Neural cell (in vitro differentiated cells): Measurements from ENCODE around the gene PON3. TPM values are rescaled to one million over a fixed set of nuclear protein-coding genes. Genes with fewer than 3 reads are reported as not detected.

Source experiments
- H2AFZ ChIP-seq: fragments of 200-600, 300-800 bp; sonication (generic), shearing (Covaris generic); 2 replicates; pipeline ENCODE4 v1.6.0; 2014; ENCODE audit warnings: low read depth, mild to moderate bottlenecking, antibody characterized with exemption, low read length, moderate library complexity
- H3F3A ChIP-seq: fragments of 200-600 bp; shearing (Covaris generic); 2 replicates; pipeline ENCODE4 v1.6.1; 2016; ENCODE audit warnings: mild to moderate bottlenecking, moderate library complexity, mixed read lengths, antibody characterized with exemption, low read length; ENCODE audit not compliant: insufficient read depth, poor library complexity, severe bottlenecking
- H3K27ac ChIP-seq: fragments of 200-600, 300-800 bp; sonication (generic), shearing (Covaris generic); 2 replicates; pipeline ENCODE4 v1.5.1; 2014; ENCODE audit warnings: mild to moderate bottlenecking, low read length, moderate library complexity
- H3K27me3 ChIP-seq: fragments of 300-800, 200-600 bp; sonication (generic), shearing (Covaris generic); 2 replicates; pipeline ENCODE4 v1.6.0; 2014; ENCODE audit warnings: mild to moderate bottlenecking, low read depth, low read length, moderate library complexity; ENCODE audit not compliant: insufficient read depth
- H3K36me3 ChIP-seq: fragments of 300-800, 200-600 bp; sonication (generic), shearing (Covaris generic); 2 replicates; pipeline ENCODE4 v1.5.1; 2014; ENCODE audit warnings: mild to moderate bottlenecking, antibody characterized with exemption, low read length, moderate library complexity; ENCODE audit not compliant: insufficient read depth
- H3K4me2 ChIP-seq: fragments of 300-800, 200-600 bp; sonication (generic), shearing (Covaris generic); 2 replicates; pipeline ENCODE4 v1.6.0; 2014; ENCODE audit warnings: mild to moderate bottlenecking, low read length
- H3K4me3 ChIP-seq: fragments of 300-800, 200-600 bp; sonication (generic), shearing (Covaris generic); 2 replicates; pipeline ENCODE4 v1.5.1; 2014; ENCODE audit warnings: mild to moderate bottlenecking, low read length, moderate library complexity
- H3K79me2 ChIP-seq: fragments of 200-600 bp; shearing (Covaris generic); replicated peaks from 2 replicates; pipeline ENCODE4 v1.6.0; 2014; ENCODE audit warnings: mild to moderate bottlenecking, low read length, moderate library complexity; ENCODE audit not compliant: insufficient read depth
- H3K9ac ChIP-seq: fragments of 300-800, 200-600 bp; sonication (generic), shearing (Covaris generic); 2 replicates; pipeline ENCODE4 v1.6.1; 2016; ENCODE audit warnings: mild to moderate bottlenecking, low read length, mixed read lengths
- H3K9me2 ChIP-seq: fragments of 200-600 bp; shearing (Covaris generic); 2 replicates; pipeline ENCODE4 v1.6.1; 2016; ENCODE audit warnings: mild to moderate bottlenecking, low read length, mixed read lengths; ENCODE audit not compliant: insufficient read depth
- H3K9me3 ChIP-seq: fragments of 200-600, 300-800 bp; sonication (generic), shearing (Covaris generic); 2 replicates; pipeline ENCODE4 v1.6.1; 2016; ENCODE audit warnings: mild to moderate bottlenecking, mixed run types, low read length, moderate library complexity, mixed read lengths
- H4K20me1 ChIP-seq: fragments of 200-600 bp; shearing (Covaris generic); 2 replicates; pipeline ENCODE4 v1.6.1; 2016; ENCODE audit warnings: mild to moderate bottlenecking, mixed run types; ENCODE audit not compliant: insufficient read depth
- EP300 ChIP-seq: fragments of 450-650 bp; conservative IDR thresholded peaks from 2 replicates; pipeline ENCODE4 v1.6.1; 2014; ENCODE audit warnings: antibody characterized with exemption, mild to moderate bottlenecking, moderate library complexity; ENCODE audit not compliant: poor library complexity, severe bottlenecking
- EZH2 ChIP-seq: fragments of 200-600, 300-800 bp; shearing (Covaris generic), sonication (generic); IDR thresholded peaks from 2 replicates; pipeline ENCODE4 v1.6.1; 2014; ENCODE audit warnings: antibody characterized with exemption, low read length, borderline replicate concordance, mild to moderate bottlenecking; ENCODE audit not compliant: insufficient read depth, poor library complexity, severe bottlenecking
- MXI1 ChIP-seq: fragments of 450-650 bp; conservative IDR thresholded peaks from 2 replicates; pipeline ENCODE4 v1.6.1; 2014; ENCODE audit warnings: antibody characterized with exemption, mild to moderate bottlenecking; ENCODE audit not compliant: poor library complexity, severe bottlenecking
- POLR2AphosphoS5 ChIP-seq: IDR thresholded peaks from 2 replicates; pipeline ENCODE4 v1.6.1; 2012
- RAD21 ChIP-seq: fragments of 450-650 bp; conservative IDR thresholded peaks from 2 replicates; pipeline ENCODE4 v1.6.1; 2014; ENCODE audit warnings: antibody characterized with exemption, mild to moderate bottlenecking, moderate library complexity
- SMC3 ChIP-seq: fragments of 450-650 bp; conservative IDR thresholded peaks from 2 replicates; pipeline ENCODE4 v1.6.1; 2014; ENCODE audit warnings: antibody characterized with exemption, mild to moderate bottlenecking, moderate library complexity; ENCODE audit not compliant: poor library complexity
- polyA plus RNA-seq: library from polyadenylated mRNA; depleted of rRNA; stranded (reverse); fragments of >200 nt; gene quantifications from 2 replicates; pipeline ENCODE4 v1.2.3, GENCODE V29; 2014
- TF ChIP-seq, protein P1 (sequence below): IDR thresholded peaks from 2 replicates; pipeline ENCODE4 v1.6.1; 2012; ENCODE audit warnings: borderline replicate concordance
- TF ChIP-seq, protein P2 (sequence below): fragments of 450-650 bp; IDR thresholded peaks from 2 replicates; pipeline ENCODE4 v1.5.1; 2014; ENCODE audit warnings: antibody characterized with exemption, mild to moderate bottlenecking, moderate library complexity; ENCODE audit not compliant: poor library complexity, severe bottlenecking

PON3 gene
- polyA plus RNA-seq, 1 donor from 2014 or later = not detected

- TF ChIP-seq, protein P1, sequence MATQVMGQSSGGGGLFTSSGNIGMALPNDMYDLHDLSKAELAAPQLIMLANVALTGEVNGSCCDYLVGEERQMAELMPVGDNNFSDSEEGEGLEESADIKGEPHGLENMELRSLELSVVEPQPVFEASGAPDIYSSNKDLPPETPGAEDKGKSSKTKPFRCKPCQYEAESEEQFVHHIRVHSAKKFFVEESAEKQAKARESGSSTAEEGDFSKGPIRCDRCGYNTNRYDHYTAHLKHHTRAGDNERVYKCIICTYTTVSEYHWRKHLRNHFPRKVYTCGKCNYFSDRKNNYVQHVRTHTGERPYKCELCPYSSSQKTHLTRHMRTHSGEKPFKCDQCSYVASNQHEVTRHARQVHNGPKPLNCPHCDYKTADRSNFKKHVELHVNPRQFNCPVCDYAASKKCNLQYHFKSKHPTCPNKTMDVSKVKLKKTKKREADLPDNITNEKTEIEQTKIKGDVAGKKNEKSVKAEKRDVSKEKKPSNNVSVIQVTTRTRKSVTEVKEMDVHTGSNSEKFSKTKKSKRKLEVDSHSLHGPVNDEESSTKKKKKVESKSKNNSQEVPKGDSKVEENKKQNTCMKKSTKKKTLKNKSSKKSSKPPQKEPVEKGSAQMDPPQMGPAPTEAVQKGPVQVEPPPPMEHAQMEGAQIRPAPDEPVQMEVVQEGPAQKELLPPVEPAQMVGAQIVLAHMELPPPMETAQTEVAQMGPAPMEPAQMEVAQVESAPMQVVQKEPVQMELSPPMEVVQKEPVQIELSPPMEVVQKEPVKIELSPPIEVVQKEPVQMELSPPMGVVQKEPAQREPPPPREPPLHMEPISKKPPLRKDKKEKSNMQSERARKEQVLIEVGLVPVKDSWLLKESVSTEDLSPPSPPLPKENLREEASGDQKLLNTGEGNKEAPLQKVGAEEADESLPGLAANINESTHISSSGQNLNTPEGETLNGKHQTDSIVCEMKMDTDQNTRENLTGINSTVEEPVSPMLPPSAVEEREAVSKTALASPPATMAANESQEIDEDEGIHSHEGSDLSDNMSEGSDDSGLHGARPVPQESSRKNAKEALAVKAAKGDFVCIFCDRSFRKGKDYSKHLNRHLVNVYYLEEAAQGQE = no peak
- TF ChIP-seq POLR2AphosphoS5 (no peak), RAD21 (no peak), MXI1 (no peak), EP300 (no peak)
- Histone ChIP-seq H3F3A (no peaks in the 10 kb centered on the region), H4K20me1 (no peaks in the 10 kb centered on the region), H3K36me3 (no peaks in the 10 kb centered on the region), H2AFZ (no peak overlapping the region), H3K9me3 (no peaks in the 10 kb centered on the region), H3K27ac (no peak overlapping the region), H3K27me3 (no peaks in the 10 kb centered on the region), H3K4me3 (no peak overlapping the region), H3K9ac (no peak overlapping the region), H3K79me2 (peaks cover 11% of the 10 kb centered on the region), H3K9me2 (no peaks in the 10 kb centered on the region), H3K4me2 (no peak overlapping the region)
These were observed 37.0 kb upstream of the PON3 start for GRCh38 chr7:95433129-95433528.

DNA sequence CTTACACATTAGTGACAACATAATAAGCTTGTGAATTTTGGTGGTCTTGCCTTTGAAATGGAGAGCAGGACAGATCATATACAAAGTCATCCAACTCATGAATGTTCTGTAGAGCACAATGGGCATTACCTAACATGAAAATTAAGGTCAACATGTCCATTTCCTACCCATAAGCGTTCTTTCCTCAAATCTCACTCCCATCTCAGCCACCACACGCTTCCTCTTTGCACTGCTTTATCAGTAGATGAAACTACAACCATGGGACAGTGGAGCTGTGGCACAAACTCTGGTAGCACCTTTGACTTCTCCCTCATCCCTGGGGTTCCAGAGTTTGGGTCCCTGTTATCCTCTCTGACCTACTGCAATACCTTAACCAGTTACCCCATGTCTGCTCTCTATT is 36.4 kb upstream of the PON3 start:
- Histone ChIP-seq H3K79me2 (peaks cover 11% of the 10 kb centered on the region), H3F3A (no peaks in the 10 kb centered on the region), H3K4me2 (no peak overlapping the region), H3K4me3 (no peak overlapping the region), H3K27me3 (no peaks in the 10 kb centered on the region), H3K9ac (no peak overlapping the region), H2AFZ (no peak overlapping the region), H4K20me1 (no peaks in the 10 kb centered on the region), H3K9me2 (no peaks in the 10 kb centered on the region), H3K9me3 (no peaks in the 10 kb centered on the region), H3K27ac (no peak overlapping the region), H3K36me3 (no peaks in the 10 kb centered on the region)
- TF ChIP-seq POLR2AphosphoS5 (no peak), MXI1 (no peak), EP300 (no peak), EZH2 (no peak), SMC3 (no peak)
- TF ChIP-seq, protein P2, sequence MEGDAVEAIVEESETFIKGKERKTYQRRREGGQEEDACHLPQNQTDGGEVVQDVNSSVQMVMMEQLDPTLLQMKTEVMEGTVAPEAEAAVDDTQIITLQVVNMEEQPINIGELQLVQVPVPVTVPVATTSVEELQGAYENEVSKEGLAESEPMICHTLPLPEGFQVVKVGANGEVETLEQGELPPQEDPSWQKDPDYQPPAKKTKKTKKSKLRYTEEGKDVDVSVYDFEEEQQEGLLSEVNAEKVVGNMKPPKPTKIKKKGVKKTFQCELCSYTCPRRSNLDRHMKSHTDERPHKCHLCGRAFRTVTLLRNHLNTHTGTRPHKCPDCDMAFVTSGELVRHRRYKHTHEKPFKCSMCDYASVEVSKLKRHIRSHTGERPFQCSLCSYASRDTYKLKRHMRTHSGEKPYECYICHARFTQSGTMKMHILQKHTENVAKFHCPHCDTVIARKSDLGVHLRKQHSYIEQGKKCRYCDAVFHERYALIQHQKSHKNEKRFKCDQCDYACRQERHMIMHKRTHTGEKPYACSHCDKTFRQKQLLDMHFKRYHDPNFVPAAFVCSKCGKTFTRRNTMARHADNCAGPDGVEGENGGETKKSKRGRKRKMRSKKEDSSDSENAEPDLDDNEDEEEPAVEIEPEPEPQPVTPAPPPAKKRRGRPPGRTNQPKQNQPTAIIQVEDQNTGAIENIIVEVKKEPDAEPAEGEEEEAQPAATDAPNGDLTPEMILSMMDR = no peak
- TF ChIP-seq, protein P1 = no peak
